SK-N-SH (cell line): ENCODE results near the gene SMPD2. TPM values are rescaled to one million over a fixed set of nuclear protein-coding genes. Genes with fewer than 3 reads are reported as not detected.

Experiments
- CTCF ChIA-PET: fragments of 300-600, 350-600 bp; formaldehyde crosslinking; extraction: SDS; loops from one replicate; lab custom pipeline; 2021; lab: Yijun Ruan, JAX
- POLR2A ChIA-PET: fragments of 350-600 bp; sonication (Branson Sonifier 250); formaldehyde crosslinking; extraction: SDS; loops from one replicate; lab custom pipeline; 2020; ENCODE audit warnings: antibody characterized with exemption, inconsistent platforms; lab: Yijun Ruan, JAX
- DNase-seq: peaks from one replicate; pipeline ENCODE4 v3.0.0; 2012
- H2AFZ ChIP-seq: fragments of 200-600 bp; sonication (generic); 2 replicates; pipeline ENCODE4 v1.8.1; 2016; ENCODE audit warnings: antibody characterized with exemption, mild to moderate bottlenecking, low read depth
- H3F3A ChIP-seq: fragments of 200-600 bp; sonication (generic); replicated peaks from 2 replicates; pipeline ENCODE3; 2016; ENCODE audit warnings: antibody characterized with exemption, mild to moderate bottlenecking; ENCODE audit not compliant: insufficient read depth
- H3K27ac ChIP-seq, 2 experiments: fragments of 200-500 bp in 1 of 2; fragments of 200-600 bp in 1 of 2; sonication (Bioruptor generic) in 1 of 2; sonication (generic), shearing (Covaris generic) in 1 of 2; 2 replicates each; pipeline versions ENCODE4 v1.5.1 to v1.6.1; 2014 to 2016; ENCODE audit warnings: low read depth in 2 of 2, inconsistent platforms in 1 of 2, low read length in 1 of 2, mild to moderate bottlenecking in 1 of 2, mixed read lengths in 1 of 2
- H3K27me3 ChIP-seq: fragments of 200-600 bp; sonication (generic), shearing (Covaris generic); 2 replicates; pipeline ENCODE4 v1.6.1; 2016; ENCODE audit warnings: mixed run types; ENCODE audit not compliant: insufficient read depth
- H3K36me3 ChIP-seq, 2 experiments: fragments of 200-500 bp in 1 of 2; fragments of 200-600 bp in 1 of 2; sonication (Bioruptor generic) in 1 of 2; sonication (generic) in 1 of 2; replicated peaks in 1 of 2; 2 replicates each; pipeline versions ENCODE3 to v1.5.1; 2014 to 2016; ENCODE audit warnings: low read length in 1 of 2, mild to moderate bottlenecking in 1 of 2; ENCODE audit not compliant: insufficient read depth in 2 of 2, control insufficient read depth in 1 of 2
- H3K4me1 ChIP-seq, 2 experiments: fragments of 200-500 bp in 1 of 2; fragments of 200-600 bp in 1 of 2; sonication (Bioruptor generic) in 1 of 2; sonication (generic), shearing (Covaris generic) in 1 of 2; 2 replicates each; pipeline versions ENCODE4 v1.5.1 to v1.6.1; 2014 to 2016; ENCODE audit warnings: low read depth in 1 of 2, low read length in 1 of 2, mixed run types in 1 of 2; ENCODE audit not compliant: insufficient read depth in 2 of 2, control insufficient read depth in 1 of 2
- H3K4me2 ChIP-seq: fragments of 200-600 bp; sonication (generic), shearing (Covaris generic); 2 replicates; pipeline ENCODE4 v1.6.1; 2017; ENCODE audit warnings: mixed run types
- H3K4me3 ChIP-seq, 2 experiments: fragments of 200-500 bp in 1 of 2; fragments of 200-600 bp in 1 of 2; sonication (Bioruptor generic) in 1 of 2; sonication (generic), shearing (Covaris generic) in 1 of 2; 2 replicates each; pipeline versions ENCODE4 v1.5.1 to v1.8.1; 2014 to 2016; ENCODE audit warnings: low read depth in 2 of 2, inconsistent platforms in 1 of 2, low read length in 1 of 2, mild to moderate bottlenecking in 1 of 2, mixed read lengths in 1 of 2, moderate library complexity in 1 of 2
- H3K79me2 ChIP-seq: fragments of 200-600 bp; sonication (generic); 2 replicates; pipeline ENCODE4 v1.8.1; 2017; ENCODE audit warnings: mild to moderate bottlenecking; ENCODE audit not compliant: insufficient read depth
- H3K9ac ChIP-seq: fragments of 200-600 bp; sonication (generic); 2 replicates; pipeline ENCODE4 v1.6.1; 2017; ENCODE audit warnings: mixed run types
- H3K9me2 ChIP-seq: fragments of 200-600 bp; sonication (generic); 2 replicates; pipeline ENCODE4 v1.6.1; 2017; ENCODE audit warnings: mixed run types
- H3K9me3 ChIP-seq: fragments of 200-600 bp; sonication (generic); 2 replicates; pipeline ENCODE4 v1.6.1; 2017; ENCODE audit warnings: mixed run types, mild to moderate bottlenecking, moderate library complexity
- H4K20me1 ChIP-seq: fragments of 200-600 bp; sonication (generic); 2 replicates; pipeline ENCODE4 v1.6.1; 2017; ENCODE audit warnings: mild to moderate bottlenecking, mixed run types; ENCODE audit not compliant: insufficient read depth
- CHD2 ChIP-seq: fragments of 150-350 bp; IDR thresholded peaks from 2 replicates; pipeline ENCODE4 v1.6.1; 2018; ENCODE audit warnings: low read length; ENCODE audit not compliant: partially characterized antibody
- CTCF ChIP-seq: fragments of 200-600 bp; sonication (generic); IDR thresholded peaks from 2 replicates; pipeline ENCODE4 v1.6.1; 2017; ENCODE audit warnings: antibody characterized with exemption, mild to moderate bottlenecking, moderate library complexity
- FOSL2 ChIP-seq: IDR thresholded peaks from 2 replicates; pipeline ENCODE4 v1.4.0; 2012; ENCODE audit warnings: low read depth, mild to moderate bottlenecking, moderate library complexity, borderline replicate concordance
- FOXJ3 ChIP-seq: sonication (generic); formaldehyde crosslinking; IDR thresholded peaks from 2 replicates; pipeline ENCODE4 v1.5.1; 2020; ENCODE audit warnings: mild to moderate bottlenecking, missing genetic modification reagents
- FOXM1 ChIP-seq: IDR thresholded peaks from 2 replicates; pipeline ENCODE4 v1.4.0; 2012; ENCODE audit warnings: low read depth, mild to moderate bottlenecking
- GATA2 ChIP-seq: sonication (generic); formaldehyde crosslinking; IDR thresholded peaks from 2 replicates; pipeline ENCODE4 v1.5.0; 2020; ENCODE audit warnings: mild to moderate bottlenecking, missing genetic modification reagents
- IRF3 ChIP-seq: fragments of 150-350 bp; IDR thresholded peaks from 2 replicates; pipeline ENCODE4 v1.6.1; 2016; ENCODE audit warnings: mild to moderate bottlenecking, low read depth, low read length
- MEF2A ChIP-seq: IDR thresholded peaks from 2 replicates; pipeline ENCODE4 v1.4.0; 2012; ENCODE audit warnings: low read depth, borderline replicate concordance
- NFIC ChIP-seq: IDR thresholded peaks from 2 replicates; pipeline ENCODE4 v1.4.0; 2012; ENCODE audit warnings: borderline replicate concordance
- RCOR1 ChIP-seq: fragments of 150-350 bp; IDR thresholded peaks from 2 replicates; pipeline ENCODE4 v1.6.1; 2017; ENCODE audit warnings: antibody characterized with exemption, low read length
- REST ChIP-seq: IDR thresholded peaks from 2 replicates; pipeline ENCODE4 v1.6.1; 2012; ENCODE audit warnings: mild to moderate bottlenecking, low read depth, low read length, moderate library complexity
- RFX5 ChIP-seq: IDR thresholded peaks from 2 replicates; pipeline ENCODE4 v1.6.1; 2012; ENCODE audit warnings: mild to moderate bottlenecking, improper control_type of control experiment, low read length
- USF2 ChIP-seq: fragments of 150-350 bp; IDR thresholded peaks from 2 replicates; pipeline ENCODE4 v1.6.1; 2017; ENCODE audit warnings: antibody characterized with exemption, low read length, low read depth, borderline replicate concordance
- ZBTB33 ChIP-seq: IDR thresholded peaks from 2 replicates; pipeline ENCODE4 v1.4.0; 2012; ENCODE audit warnings: low read depth, borderline replicate concordance
- WGBS: methylation state at CpG from one replicate; pipeline ENCODE4 v1.1.6; 2017; ENCODE audit warnings: low lambda C conversion rate; 5-methylcytosine and 5-hydroxymethylcytosine counted together
- polyA plus RNA-seq, 3 experiments: library from polyadenylated mRNA; depleted of rRNA; stranded (reverse); fragments of >200 nt; gene quantifications; 2 replicates each; pipeline ENCODE4 v1.2.3, GENCODE V29; 2012
- TF ChIP-seq, protein P1 (sequence below): IDR thresholded peaks from 2 replicates; pipeline ENCODE4 v1.4.0; 2012; ENCODE audit warnings: low read depth

The SMPD2 gene
- polyA plus RNA-seq, 1 of the 3 experiments (the other 2 are of a cell fraction) = 9.7 TPM

GRCh38 chr6:109449795-109450673 is 9.5 kb downstream of the SMPD2 start:
- Histone ChIP-seq H3K27ac (no peak overlapping the region; a peak in 1 of 4 replicates), H3K9ac (no peak overlapping the region), H2AFZ (no peak overlapping the region), H3K9me3 (no peaks in the 10 kb centered on the region), H3K79me2 (peaks cover 16% of the 10 kb centered on the region; the same call in 1 of the 2 replicates), H3K9me2 (no peaks in the 10 kb centered on the region), H3K4me3 (no peak overlapping the region), H3F3A (no peaks in the 10 kb centered on the region), H3K36me3 (peaks cover 10 to 43% of the 10 kb centered on the region in 2 experiments), H4K20me1 (no peaks in the 10 kb centered on the region), H3K27me3 (no peaks in the 10 kb centered on the region), H3K4me2 (no peak overlapping the region), H3K4me1 (peaks cover 0 to 15% of the 10 kb centered on the region in 2 experiments; a peak in 1 of 4 replicates)
- TF ChIP-seq FOSL2 (no peak), MEF2A (no peak), FOXJ3 (CRISPR knock-in tag) (no peak), RCOR1 (no peak), NFIC (no peak), ZBTB33 (no peak), IRF3 (no peak), GATA2 (CRISPR knock-in tag) (no peak), CTCF (no peak), REST (no peak), CHD2 (no peak), USF2 (no peak), RFX5 (no peak), FOXM1 (no peak)
- TF ChIP-seq, protein P1, sequence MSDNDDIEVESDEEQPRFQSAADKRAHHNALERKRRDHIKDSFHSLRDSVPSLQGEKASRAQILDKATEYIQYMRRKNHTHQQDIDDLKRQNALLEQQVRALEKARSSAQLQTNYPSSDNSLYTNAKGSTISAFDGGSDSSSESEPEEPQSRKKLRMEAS = no peak
- DNase-seq = no peak
- ChIA-PET CTCF (interaction anchor here (2.0 kb wide), 1 partner anchor 9 kb away, joined by 12 read pairs; the partner anchor contains the start of genes PPIL6 and SMPD2), POLR2A (interaction anchor here (1.5 to 1.6 kb wide), 2 partner anchors 9 kb away, joined by 5 read pairs; partner anchors contain the start of genes PPIL6 and SMPD2)
- 96% methylated on average over 13 of the region's 16 CpGs for WGBS
